HepG2 (cell line): ENCODE measurements around the gene CASZ1.

Experiments used
- CTCF ChIP-seq: sonication (generic); formaldehyde crosslinking; IDR thresholded peaks from 2 replicates; pipeline ENCODE4 v1.5.0; 2020; ENCODE audit warnings: mild to moderate bottlenecking, missing genetic modification reagents, moderate library complexity
- GTF3A ChIP-seq: sonication (generic); formaldehyde crosslinking; conservative IDR thresholded peaks from 2 replicates; pipeline ENCODE4 v1.4.0; 2020; ENCODE audit warnings: mild to moderate bottlenecking, missing genetic modification reagents
- HMG20A ChIP-seq: IDR thresholded peaks from 2 replicates; pipeline ENCODE4 v1.6.1; 2016; ENCODE audit warnings: borderline replicate concordance
- MIXL1 ChIP-seq: IDR thresholded peaks from 2 replicates; pipeline ENCODE4 v1.6.1; 2016
- NR2F1 ChIP-seq, 2 experiments: fragments of 450-650 bp in 1 of 2; formaldehyde crosslinking in 1 of 2; IDR thresholded peaks; 2 replicates each; pipeline versions ENCODE4 v1.5.0 to v1.6.1; 2016 to 2020; ENCODE audit warnings: mild to moderate bottlenecking in 1 of 2, missing compliant biosample characterization in 1 of 2, missing genetic modification reagents in 1 of 2, moderate library complexity in 1 of 2
- YY1 ChIP-seq: IDR thresholded peaks from 2 replicates; pipeline ENCODE4 v1.6.1; 2011; ENCODE audit warnings: low read length, low read depth, moderate library complexity, mild to moderate bottlenecking; ENCODE audit not compliant: insufficient read depth, insufficient replicate concordance
- ZNF33A ChIP-seq: sonication (generic); formaldehyde crosslinking; IDR thresholded peaks from 2 replicates; pipeline ENCODE4 v1.5.1; 2020; ENCODE audit warnings: missing genetic modification reagents, mild to moderate bottlenecking, moderate library complexity, borderline replicate concordance

- TF ChIP-seq CTCF (CRISPR knock-in tag) (no peak), YY1 (no peak), ZNF33A (CRISPR knock-in tag) (no peak), GTF3A (CRISPR knock-in tag) (no peak), HMG20A (CRISPR knock-in tag) (no peak), MIXL1 (CRISPR knock-in tag) (no peak), NR2F1 (CRISPR knock-in tag; IDR thresholded peaks at IDR 0.05) (no peak)
These were observed 67.6 kb downstream of the CASZ1 start for GRCh38 chr1:10728595-10729410.
